Caco-2 (cell line): ENCODE data around the gene TRABD2A. TPM values are rescaled to one million over a fixed set of nuclear protein-coding genes. Genes with fewer than 3 reads are reported as not detected.

Experiments
- BruUV-seq: library from RNA; stranded (reverse); fragments of 400-500 nt; replicated peaks from 2 replicates; lab custom pipeline; 2021; lab: Mats Ljungman, UMichigan
- CTCF ChIA-PET: fragments of 300-600 bp; sonication (Branson Sonifier 250); formaldehyde crosslinking; loops from one replicate; lab custom pipeline; 2022; ENCODE audit warnings: antibody characterized with exemption; lab: Charles Lee
- POLR2A ChIA-PET: fragments of 300-600 bp; sonication (Branson Sonifier 250); formaldehyde crosslinking; loops from one replicate; lab custom pipeline; 2022; ENCODE audit warnings: antibody characterized with exemption; lab: Charles Lee
- DNase-seq, 2 experiments: peaks; one replicate each; pipeline versions ENCODE4 v3.0.0 to v3.0.0-alpha.2; 2020 to 2022
- H3K27me3 ChIP-seq: replicated peaks from 2 replicates; pipeline ENCODE4 v1.6.0; 2011; ENCODE audit warnings: low read length; ENCODE audit not compliant: control insufficient read depth, insufficient read depth
- H3K36me3 ChIP-seq: 2 replicates; pipeline ENCODE4 v1.5.1; 2011; ENCODE audit warnings: low read length; ENCODE audit not compliant: control insufficient read depth, insufficient read depth
- H3K4me1 ChIP-seq: fragments of 250-450 bp; sonication (Bioruptor Pico); 2 replicates; pipeline ENCODE4 v1.5.1; 2020; ENCODE audit warnings: mild to moderate bottlenecking
- H3K4me3 ChIP-seq: 2 replicates; pipeline ENCODE4 v1.5.1; 2011; ENCODE audit warnings: low read depth, mild to moderate bottlenecking, control low read depth, low read length
- H3K9me3 ChIP-seq: fragments of 250-450 bp; sonication (Bioruptor Pico); 2 replicates; pipeline ENCODE4 v1.5.1; 2020; ENCODE audit warnings: mild to moderate bottlenecking, moderate library complexity
- H3K27ac Mint-ChIP-seq: one replicate; pipeline ENCODE4 v1.8.0; 2022; ENCODE audit warnings: mixed read lengths; ENCODE audit not compliant: unreplicated experiment
- H3K27me3 Mint-ChIP-seq: one replicate; pipeline ENCODE4 v1.8.0; 2022; ENCODE audit warnings: mixed read lengths; ENCODE audit not compliant: insufficient read depth, unreplicated experiment
- H3K36me3 Mint-ChIP-seq: one replicate; pipeline ENCODE4 v1.8.0; 2022; ENCODE audit warnings: mild to moderate bottlenecking, mixed read lengths; ENCODE audit not compliant: insufficient read depth, unreplicated experiment
- H3K4me1 Mint-ChIP-seq: one replicate; pipeline ENCODE4 v1.8.0; 2022; ENCODE audit warnings: low read depth, mixed read lengths; ENCODE audit not compliant: unreplicated experiment
- H3K4me3 Mint-ChIP-seq: one replicate; pipeline ENCODE4 v1.8.0; 2022; ENCODE audit warnings: mild to moderate bottlenecking, moderate library complexity, mixed read lengths; ENCODE audit not compliant: unreplicated experiment
- H3K9me3 Mint-ChIP-seq: one replicate; pipeline ENCODE4 v1.8.0; 2022; ENCODE audit warnings: mixed read lengths; ENCODE audit not compliant: unreplicated experiment
- CTCF ChIP-seq, 2 experiments: fragments of 200-600 bp in 1 of 2; IDR thresholded peaks; 1 replicate in 1 of 2; 2 replicates in 1 of 2; pipeline versions ENCODE4 v1.5.1 to v1.8.0; 2011 to 2022; ENCODE audit warnings: antibody characterized with exemption in 1 of 2, control low read depth in 1 of 2, inconsistent platforms in 1 of 2, low read depth in 1 of 2, low read length in 1 of 2, mild to moderate bottlenecking in 1 of 2, moderate library complexity in 1 of 2; ENCODE audit not compliant: insufficient read depth in 1 of 2, severe bottlenecking in 1 of 2, unreplicated experiment in 1 of 2
- intact Hi-C: fragments of 100-400 bp; cut with micrococcal nuclease; formaldehyde crosslinking; loops from one replicate; pipeline ENCODE4 v1.10.0; 2022; ENCODE audit not compliant: unreplicated experiment
- total RNA-seq: library from RNA; stranded (reverse); gene quantifications from 2 replicates; pipeline ENCODE4 v1.2.3, GENCODE V29; 2022

The TRABD2A gene
- total RNA-seq, 1 experiment from 2014 or later: 1.4 TPM

- intact Hi-C loops: loop anchor here (1.0 kb wide), 1 partner anchor 23 kb away; no protein-coding TSS in a partner anchor
- Mint-ChIP-seq H3K36me3 (peaks cover 49% of the 10 kb centered on the region), H3K9me3 (peaks cover 15% of the 10 kb centered on the region), H3K27me3 (no peaks in the 10 kb centered on the region), H3K4me3 (peak overlapping the region; percentile 88), H3K27ac (peak overlapping the region; percentile 93), H3K4me1 (peaks cover 21% of the 10 kb centered on the region)
- ChIA-PET CTCF (no interaction called here), POLR2A (interaction anchor here (1.2 kb wide), 1 partner anchor 15 kb away, joined by 7 read pairs; no protein-coding TSS in a partner anchor)
- Histone ChIP-seq H3K27me3 (no peaks in the 10 kb centered on the region), H3K9me3 (no peaks in the 10 kb centered on the region), H3K36me3 (no peaks in the 10 kb centered on the region), H3K4me3 (peak overlapping the region; percentile 93), H3K4me1 (peaks cover 14% of the 10 kb centered on the region)
- DNase-seq: peak; percentile 59 to 79
- no TSS peak for BruUV-seq
- no peak for TF ChIP-seq CTCF (IDR thresholded peaks at IDR 0.05; ENCODE audit: insufficient read depth in 1 of 2, low read depth in 1 of 2, low read length in 1 of 2, severe bottlenecking in 1 of 2, unreplicated experiment in 1 of 2)
These were observed 23.9 kb upstream of the TRABD2A start for GRCh38 chr2:84904717-84905174.

DNA sequence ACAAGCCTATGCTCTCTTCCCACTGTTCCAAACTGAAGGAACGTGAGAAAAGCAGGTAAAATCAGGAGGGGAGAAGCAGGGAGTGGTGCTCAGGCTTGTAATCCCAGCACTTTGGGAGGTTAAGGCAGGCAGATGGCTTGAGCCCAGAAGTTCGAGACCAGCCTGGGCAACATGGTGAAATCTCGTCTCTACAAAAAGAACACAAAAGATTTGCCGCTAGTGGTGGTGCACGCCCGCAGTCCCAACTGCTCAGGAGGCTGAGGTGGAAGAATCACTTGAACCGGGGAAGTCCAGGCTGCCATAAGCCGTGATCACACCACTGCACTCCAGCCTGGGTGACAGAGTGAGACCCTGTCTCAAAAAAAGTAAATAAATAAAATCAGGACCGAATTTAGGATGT, 23.3 kb upstream of the TRABD2A start:
- no peak for TF ChIP-seq CTCF (IDR thresholded peaks at IDR 0.05; ENCODE audit: insufficient read depth in 1 of 2, low read depth in 1 of 2, low read length in 1 of 2, severe bottlenecking in 1 of 2, unreplicated experiment in 1 of 2)
- ChIA-PET CTCF (interaction anchor here (0.6 kb wide), 1 partner anchor 280 kb away, joined by 3 read pairs; no protein-coding TSS in a partner anchor), POLR2A (interaction anchor here (1.2 kb wide), 1 partner anchor 16 kb away, joined by 7 read pairs; no protein-coding TSS in a partner anchor)
- Mint-ChIP-seq H3K4me1 (peaks cover 21% of the 10 kb centered on the region), H3K27me3 (no peaks in the 10 kb centered on the region), H3K36me3 (peaks cover 46% of the 10 kb centered on the region), H3K9me3 (peaks cover 10% of the 10 kb centered on the region), H3K27ac (peak overlapping the region; percentile 93), H3K4me3 (peak overlapping the region; percentile 88)
- DNase-seq: no peak
- H3K9me3 ChIP-seq: no peaks in the 10 kb centered on the region
- no peak overlapping the region for H3K4me3 ChIP-seq
- no peaks in the 10 kb centered on the region for H3K36me3 ChIP-seq
- no peaks in the 10 kb centered on the region for H3K27me3 ChIP-seq
- intact Hi-C loops: no loop called here
- H3K4me1 ChIP-seq: peaks cover 14% of the 10 kb centered on the region
- BruUV-seq: no TSS peak

DNA sequence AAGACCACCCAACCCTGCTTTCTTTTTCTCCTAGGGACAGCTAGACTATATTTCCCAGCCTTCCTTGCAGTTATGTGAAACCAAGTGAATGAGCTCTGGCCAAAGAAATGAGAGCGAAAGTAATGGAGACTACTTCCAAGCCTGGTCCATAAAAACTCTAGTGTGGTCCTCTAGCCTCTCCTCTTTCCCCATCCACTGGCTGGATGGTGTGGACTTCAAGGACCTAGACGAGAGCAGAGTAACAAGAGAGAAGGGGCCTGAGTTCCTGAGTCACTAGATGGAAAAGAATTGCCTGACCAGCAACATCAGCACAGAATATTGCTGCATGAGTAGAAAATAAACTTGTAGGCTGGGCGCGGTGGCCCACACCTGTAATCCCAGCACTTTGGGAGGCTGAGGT, 21.6 kb upstream of the TRABD2A start:
- Mint-ChIP-seq H3K27me3 (no peaks in the 10 kb centered on the region), H3K9me3 (no peaks in the 10 kb centered on the region), H3K36me3 (peaks cover 30% of the 10 kb centered on the region), H3K4me1 (peaks cover 9% of the 10 kb centered on the region), H3K4me3 (no peak overlapping the region), H3K27ac (no peak overlapping the region)
- H3K4me3 ChIP-seq: no peak overlapping the region
- TF ChIP-seq CTCF (IDR thresholded peaks at IDR 0.05; ENCODE audit: insufficient read depth in 1 of 2, low read depth in 1 of 2, low read length in 1 of 2, severe bottlenecking in 1 of 2, unreplicated experiment in 1 of 2): no peak
- ChIA-PET CTCF (no interaction called here), POLR2A (no interaction called here)
- intact Hi-C loops: no loop called here
- H3K9me3 ChIP-seq: no peaks in the 10 kb centered on the region
- H3K27me3 ChIP-seq: no peaks in the 10 kb centered on the region
- DNase-seq: no peak
- BruUV-seq: no TSS peak
- H3K36me3 ChIP-seq: no peaks in the 10 kb centered on the region
- peaks cover 6% of the 10 kb centered on the region for H3K4me1 ChIP-seq
